ENCODE data around the gene SPIRE2. TPM values are rescaled to one million over a fixed set of nuclear protein-coding genes. Genes with fewer than 3 reads are reported as not detected.

The SPIRE2 gene
- total and polyA plus RNA-seq, 2 of the 13 experiments (the other 11 are each of a cell fraction or from before 2014, with no cell fraction given), result 13.3 to 37.5 TPM

- peak; percentile 97 for TF ChIP-seq ZNF567 (CRISPR knock-in tag; IDR thresholded peaks at IDR 0.05; ENCODE audit: borderline replicate concordance)
- no peak for TF ChIP-seq GPBP1L1 (CRISPR knock-in tag; IDR thresholded peaks at IDR 0.05)
- no peak for TF ChIP-seq ZBTB40 (IDR thresholded peaks at IDR 0.05)
- peak; percentile 89 for TF ChIP-seq ZBTB40 (CRISPR knock-in tag; IDR thresholded peaks at IDR 0.05)
- peak; percentile 98 for TF ChIP-seq ETV5 (CRISPR knock-in tag; IDR thresholded peaks at IDR 0.05; ENCODE audit: borderline replicate concordance)
- peak; percentile 97 for TF ChIP-seq ZNF879 (CRISPR knock-in tag; IDR thresholded peaks at IDR 0.05)
- TF ChIP-seq FOXO4 (CRISPR knock-in tag; conservative IDR thresholded peaks at IDR 0.05), result no peak
- TF ChIP-seq, protein P1, sequence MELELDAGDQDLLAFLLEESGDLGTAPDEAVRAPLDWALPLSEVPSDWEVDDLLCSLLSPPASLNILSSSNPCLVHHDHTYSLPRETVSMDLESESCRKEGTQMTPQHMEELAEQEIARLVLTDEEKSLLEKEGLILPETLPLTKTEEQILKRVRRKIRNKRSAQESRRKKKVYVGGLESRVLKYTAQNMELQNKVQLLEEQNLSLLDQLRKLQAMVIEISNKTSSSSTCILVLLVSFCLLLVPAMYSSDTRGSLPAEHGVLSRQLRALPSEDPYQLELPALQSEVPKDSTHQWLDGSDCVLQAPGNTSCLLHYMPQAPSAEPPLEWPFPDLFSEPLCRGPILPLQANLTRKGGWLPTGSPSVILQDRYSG (CRISPR knock-in tag; IDR thresholded peaks at IDR 0.05), result peak; percentile 94
- peak; percentile 88 for TF ChIP-seq ZMYM4 (CRISPR knock-in tag; IDR thresholded peaks at IDR 0.05)
- TF ChIP-seq MEF2D (CRISPR knock-in tag; IDR thresholded peaks at IDR 0.05), result peak; percentile 97
- peak; percentile 75 for TF ChIP-seq MAZ (IDR thresholded peaks at IDR 0.05; ENCODE audit: borderline replicate concordance, low read depth, low read length)
- peak; percentile 95 for TF ChIP-seq MAZ (CRISPR knock-in tag; IDR thresholded peaks at IDR 0.05; ENCODE audit: low read depth)
- TF ChIP-seq, protein P2, sequence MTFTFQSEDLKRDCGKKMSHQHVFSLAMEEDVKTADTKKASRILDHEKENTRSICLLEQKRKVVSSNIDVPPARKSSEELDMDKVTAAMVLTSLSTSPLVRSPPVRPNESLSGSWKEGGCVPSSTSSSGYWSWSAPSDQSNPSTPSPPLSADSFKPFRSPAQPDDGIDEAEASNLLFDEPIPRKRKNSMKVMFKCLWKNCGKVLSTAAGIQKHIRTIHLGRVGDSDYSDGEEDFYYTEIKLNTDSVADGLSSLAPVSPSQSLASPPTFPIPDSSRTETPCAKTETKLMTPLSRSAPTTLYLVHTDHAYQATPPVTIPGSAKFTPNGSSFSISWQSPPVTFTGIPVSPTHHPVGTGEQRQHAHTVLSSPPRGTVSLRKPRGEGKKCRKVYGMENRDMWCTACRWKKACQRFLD (CRISPR knock-in tag; IDR thresholded peaks at IDR 0.05; ENCODE audit: borderline replicate concordance), result peak; percentile 99
- peak; percentile 94 for TF ChIP-seq TEAD2 (CRISPR knock-in tag; IDR thresholded peaks at IDR 0.05)
- TF ChIP-seq CEBPB (IDR thresholded peaks at IDR 0.05; ENCODE audit: borderline replicate concordance, low read depth, low read length), result no peak
Measured at GRCh38 chr16:89917773-89918452, 89.6 kb downstream of the SPIRE2 start (continued).

Measured in HepG2 (cell line).